Measurements from ENCODE around the gene CCDC142. TPM values are rescaled to one million over a fixed set of nuclear protein-coding genes. Genes with fewer than 3 reads are reported as not detected.

The CCDC142 gene
- total RNA-seq, 1 experiment from 2014 or later: 14.0 TPM

DNA sequence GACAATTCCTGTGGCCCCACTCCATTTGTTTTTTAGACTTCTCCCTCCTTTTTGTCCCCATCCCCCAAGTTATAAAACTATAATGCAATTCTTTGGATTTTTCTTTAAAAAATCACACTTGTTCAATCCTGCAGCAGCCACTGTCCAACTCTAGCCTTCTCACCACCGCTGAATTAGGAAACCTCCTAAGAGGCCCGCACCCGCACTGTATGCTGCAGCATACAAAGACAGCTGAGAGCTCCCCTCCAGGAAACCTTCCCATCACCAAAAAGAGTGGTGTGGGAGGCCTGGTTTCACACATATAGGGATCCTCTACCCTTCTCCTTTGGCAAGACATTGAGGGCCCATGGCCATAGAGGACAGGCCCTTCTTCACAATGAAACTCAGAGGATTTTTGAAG is 21.8 kb upstream of the CCDC142 start (continued):
- TF ChIP-seq, protein P1, sequence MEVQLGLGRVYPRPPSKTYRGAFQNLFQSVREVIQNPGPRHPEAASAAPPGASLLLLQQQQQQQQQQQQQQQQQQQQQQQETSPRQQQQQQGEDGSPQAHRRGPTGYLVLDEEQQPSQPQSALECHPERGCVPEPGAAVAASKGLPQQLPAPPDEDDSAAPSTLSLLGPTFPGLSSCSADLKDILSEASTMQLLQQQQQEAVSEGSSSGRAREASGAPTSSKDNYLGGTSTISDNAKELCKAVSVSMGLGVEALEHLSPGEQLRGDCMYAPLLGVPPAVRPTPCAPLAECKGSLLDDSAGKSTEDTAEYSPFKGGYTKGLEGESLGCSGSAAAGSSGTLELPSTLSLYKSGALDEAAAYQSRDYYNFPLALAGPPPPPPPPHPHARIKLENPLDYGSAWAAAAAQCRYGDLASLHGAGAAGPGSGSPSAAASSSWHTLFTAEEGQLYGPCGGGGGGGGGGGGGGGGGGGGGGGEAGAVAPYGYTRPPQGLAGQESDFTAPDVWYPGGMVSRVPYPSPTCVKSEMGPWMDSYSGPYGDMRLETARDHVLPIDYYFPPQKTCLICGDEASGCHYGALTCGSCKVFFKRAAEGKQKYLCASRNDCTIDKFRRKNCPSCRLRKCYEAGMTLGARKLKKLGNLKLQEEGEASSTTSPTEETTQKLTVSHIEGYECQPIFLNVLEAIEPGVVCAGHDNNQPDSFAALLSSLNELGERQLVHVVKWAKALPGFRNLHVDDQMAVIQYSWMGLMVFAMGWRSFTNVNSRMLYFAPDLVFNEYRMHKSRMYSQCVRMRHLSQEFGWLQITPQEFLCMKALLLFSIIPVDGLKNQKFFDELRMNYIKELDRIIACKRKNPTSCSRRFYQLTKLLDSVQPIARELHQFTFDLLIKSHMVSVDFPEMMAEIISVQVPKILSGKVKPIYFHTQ (CRISPR knock-in tag; IDR thresholded peaks at IDR 0.05): no peak
- TF ChIP-seq NR2C2 (CRISPR knock-in tag; IDR thresholded peaks at IDR 0.05) (no peak), TEAD4 (CRISPR knock-in tag; IDR thresholded peaks at IDR 0.05) (no peak), ZNF138 (CRISPR knock-in tag; conservative IDR thresholded peaks at IDR 0.05) (no peak), ZNF121 (CRISPR knock-in tag; IDR thresholded peaks at IDR 0.05) (no peak), NFE2L1 (CRISPR knock-in tag; IDR thresholded peaks at IDR 0.05) (no peak), GTF2I (CRISPR knock-in tag; conservative IDR thresholded peaks at IDR 0.05) (no peak)
- TF ChIP-seq, protein P2, sequence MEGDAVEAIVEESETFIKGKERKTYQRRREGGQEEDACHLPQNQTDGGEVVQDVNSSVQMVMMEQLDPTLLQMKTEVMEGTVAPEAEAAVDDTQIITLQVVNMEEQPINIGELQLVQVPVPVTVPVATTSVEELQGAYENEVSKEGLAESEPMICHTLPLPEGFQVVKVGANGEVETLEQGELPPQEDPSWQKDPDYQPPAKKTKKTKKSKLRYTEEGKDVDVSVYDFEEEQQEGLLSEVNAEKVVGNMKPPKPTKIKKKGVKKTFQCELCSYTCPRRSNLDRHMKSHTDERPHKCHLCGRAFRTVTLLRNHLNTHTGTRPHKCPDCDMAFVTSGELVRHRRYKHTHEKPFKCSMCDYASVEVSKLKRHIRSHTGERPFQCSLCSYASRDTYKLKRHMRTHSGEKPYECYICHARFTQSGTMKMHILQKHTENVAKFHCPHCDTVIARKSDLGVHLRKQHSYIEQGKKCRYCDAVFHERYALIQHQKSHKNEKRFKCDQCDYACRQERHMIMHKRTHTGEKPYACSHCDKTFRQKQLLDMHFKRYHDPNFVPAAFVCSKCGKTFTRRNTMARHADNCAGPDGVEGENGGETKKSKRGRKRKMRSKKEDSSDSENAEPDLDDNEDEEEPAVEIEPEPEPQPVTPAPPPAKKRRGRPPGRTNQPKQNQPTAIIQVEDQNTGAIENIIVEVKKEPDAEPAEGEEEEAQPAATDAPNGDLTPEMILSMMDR (IDR thresholded peaks at IDR 0.05): no peak
- TF ChIP-seq, protein P3, sequence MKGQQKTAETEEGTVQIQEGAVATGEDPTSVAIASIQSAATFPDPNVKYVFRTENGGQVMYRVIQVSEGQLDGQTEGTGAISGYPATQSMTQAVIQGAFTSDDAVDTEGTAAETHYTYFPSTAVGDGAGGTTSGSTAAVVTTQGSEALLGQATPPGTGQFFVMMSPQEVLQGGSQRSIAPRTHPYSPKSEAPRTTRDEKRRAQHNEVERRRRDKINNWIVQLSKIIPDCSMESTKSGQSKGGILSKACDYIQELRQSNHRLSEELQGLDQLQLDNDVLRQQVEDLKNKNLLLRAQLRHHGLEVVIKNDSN (CRISPR knock-in tag; IDR thresholded peaks at IDR 0.05): no peak
- TF ChIP-seq, protein P4, sequence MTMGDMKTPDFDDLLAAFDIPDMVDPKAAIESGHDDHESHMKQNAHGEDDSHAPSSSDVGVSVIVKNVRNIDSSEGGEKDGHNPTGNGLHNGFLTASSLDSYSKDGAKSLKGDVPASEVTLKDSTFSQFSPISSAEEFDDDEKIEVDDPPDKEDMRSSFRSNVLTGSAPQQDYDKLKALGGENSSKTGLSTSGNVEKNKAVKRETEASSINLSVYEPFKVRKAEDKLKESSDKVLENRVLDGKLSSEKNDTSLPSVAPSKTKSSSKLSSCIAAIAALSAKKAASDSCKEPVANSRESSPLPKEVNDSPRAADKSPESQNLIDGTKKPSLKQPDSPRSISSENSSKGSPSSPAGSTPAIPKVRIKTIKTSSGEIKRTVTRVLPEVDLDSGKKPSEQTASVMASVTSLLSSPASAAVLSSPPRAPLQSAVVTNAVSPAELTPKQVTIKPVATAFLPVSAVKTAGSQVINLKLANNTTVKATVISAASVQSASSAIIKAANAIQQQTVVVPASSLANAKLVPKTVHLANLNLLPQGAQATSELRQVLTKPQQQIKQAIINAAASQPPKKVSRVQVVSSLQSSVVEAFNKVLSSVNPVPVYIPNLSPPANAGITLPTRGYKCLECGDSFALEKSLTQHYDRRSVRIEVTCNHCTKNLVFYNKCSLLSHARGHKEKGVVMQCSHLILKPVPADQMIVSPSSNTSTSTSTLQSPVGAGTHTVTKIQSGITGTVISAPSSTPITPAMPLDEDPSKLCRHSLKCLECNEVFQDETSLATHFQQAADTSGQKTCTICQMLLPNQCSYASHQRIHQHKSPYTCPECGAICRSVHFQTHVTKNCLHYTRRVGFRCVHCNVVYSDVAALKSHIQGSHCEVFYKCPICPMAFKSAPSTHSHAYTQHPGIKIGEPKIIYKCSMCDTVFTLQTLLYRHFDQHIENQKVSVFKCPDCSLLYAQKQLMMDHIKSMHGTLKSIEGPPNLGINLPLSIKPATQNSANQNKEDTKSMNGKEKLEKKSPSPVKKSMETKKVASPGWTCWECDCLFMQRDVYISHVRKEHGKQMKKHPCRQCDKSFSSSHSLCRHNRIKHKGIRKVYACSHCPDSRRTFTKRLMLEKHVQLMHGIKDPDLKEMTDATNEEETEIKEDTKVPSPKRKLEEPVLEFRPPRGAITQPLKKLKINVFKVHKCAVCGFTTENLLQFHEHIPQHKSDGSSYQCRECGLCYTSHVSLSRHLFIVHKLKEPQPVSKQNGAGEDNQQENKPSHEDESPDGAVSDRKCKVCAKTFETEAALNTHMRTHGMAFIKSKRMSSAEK (CRISPR knock-in tag; IDR thresholded peaks at IDR 0.05; ENCODE audit: borderline replicate concordance): no peak
- TF ChIP-seq, protein P5, sequence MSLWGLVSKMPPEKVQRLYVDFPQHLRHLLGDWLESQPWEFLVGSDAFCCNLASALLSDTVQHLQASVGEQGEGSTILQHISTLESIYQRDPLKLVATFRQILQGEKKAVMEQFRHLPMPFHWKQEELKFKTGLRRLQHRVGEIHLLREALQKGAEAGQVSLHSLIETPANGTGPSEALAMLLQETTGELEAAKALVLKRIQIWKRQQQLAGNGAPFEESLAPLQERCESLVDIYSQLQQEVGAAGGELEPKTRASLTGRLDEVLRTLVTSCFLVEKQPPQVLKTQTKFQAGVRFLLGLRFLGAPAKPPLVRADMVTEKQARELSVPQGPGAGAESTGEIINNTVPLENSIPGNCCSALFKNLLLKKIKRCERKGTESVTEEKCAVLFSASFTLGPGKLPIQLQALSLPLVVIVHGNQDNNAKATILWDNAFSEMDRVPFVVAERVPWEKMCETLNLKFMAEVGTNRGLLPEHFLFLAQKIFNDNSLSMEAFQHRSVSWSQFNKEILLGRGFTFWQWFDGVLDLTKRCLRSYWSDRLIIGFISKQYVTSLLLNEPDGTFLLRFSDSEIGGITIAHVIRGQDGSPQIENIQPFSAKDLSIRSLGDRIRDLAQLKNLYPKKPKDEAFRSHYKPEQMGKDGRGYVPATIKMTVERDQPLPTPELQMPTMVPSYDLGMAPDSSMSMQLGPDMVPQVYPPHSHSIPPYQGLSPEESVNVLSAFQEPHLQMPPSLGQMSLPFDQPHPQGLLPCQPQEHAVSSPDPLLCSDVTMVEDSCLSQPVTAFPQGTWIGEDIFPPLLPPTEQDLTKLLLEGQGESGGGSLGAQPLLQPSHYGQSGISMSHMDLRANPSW (CRISPR knock-in tag; conservative IDR thresholded peaks at IDR 0.05; ENCODE audit: low read depth): no peak
- TF ChIP-seq, protein P6, sequence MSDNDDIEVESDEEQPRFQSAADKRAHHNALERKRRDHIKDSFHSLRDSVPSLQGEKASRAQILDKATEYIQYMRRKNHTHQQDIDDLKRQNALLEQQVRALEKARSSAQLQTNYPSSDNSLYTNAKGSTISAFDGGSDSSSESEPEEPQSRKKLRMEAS (CRISPR knock-in tag; IDR thresholded peaks at IDR 0.05): no peak
- TF ChIP-seq, protein P7, sequence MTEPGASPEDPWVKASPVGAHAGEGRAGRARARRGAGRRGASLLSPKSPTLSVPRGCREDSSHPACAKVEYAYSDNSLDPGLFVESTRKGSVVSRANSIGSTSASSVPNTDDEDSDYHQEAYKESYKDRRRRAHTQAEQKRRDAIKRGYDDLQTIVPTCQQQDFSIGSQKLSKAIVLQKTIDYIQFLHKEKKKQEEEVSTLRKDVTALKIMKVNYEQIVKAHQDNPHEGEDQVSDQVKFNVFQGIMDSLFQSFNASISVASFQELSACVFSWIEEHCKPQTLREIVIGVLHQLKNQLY (CRISPR knock-in tag; IDR thresholded peaks at IDR 0.05): no peak
